Colon (tissue), 2 donors: ENCODE data around the gene NSUN3.

Experiments used
- FAIRE-seq: peaks from 2 replicates; lab custom pipeline; 2012; peaks lifted over from hg19 to GRCh38; lab: Jason Lieb, UNC
- donor health status: control.
- donor health status: control.

NSUN3 gene

DNA sequence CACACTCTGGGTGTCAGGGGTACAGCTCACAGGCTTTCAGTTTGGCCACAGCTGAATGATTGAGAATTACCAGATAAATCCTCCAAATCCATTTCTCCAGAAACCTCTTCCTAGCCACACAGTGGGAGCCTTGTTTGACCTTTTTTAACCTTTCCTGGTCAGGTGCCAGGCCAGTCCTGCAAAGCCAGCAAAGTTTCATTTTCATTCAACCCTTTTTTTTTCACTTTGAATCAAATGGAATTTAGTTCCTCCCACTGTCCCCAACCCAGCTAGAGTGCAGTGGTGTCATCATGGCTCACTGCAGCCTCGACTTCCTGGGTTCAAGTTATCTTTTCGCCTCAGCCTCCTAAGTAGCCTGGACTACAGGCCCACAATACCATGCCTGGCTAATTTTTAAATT is 67.8 kb downstream of the NSUN3 start:
- no peak for FAIRE-seq

DNA sequence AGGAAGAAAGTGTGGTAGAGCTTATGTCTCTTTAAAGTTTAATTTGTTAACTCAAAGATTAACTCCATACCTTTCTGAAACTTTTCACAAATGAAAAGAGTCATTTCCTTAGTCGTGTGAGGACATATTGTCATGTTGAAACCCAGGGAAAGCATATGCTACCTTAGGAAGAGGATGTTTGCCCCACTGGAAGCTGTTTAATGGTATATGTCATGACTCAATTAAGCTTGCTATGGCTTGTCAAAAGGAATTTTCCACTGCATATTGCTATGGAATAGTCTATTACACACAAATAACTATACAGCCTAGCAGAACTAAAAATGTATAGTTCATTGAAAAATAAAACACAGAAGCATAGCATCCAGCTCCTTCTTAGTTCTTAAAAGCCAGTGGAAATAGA is 69.9 kb downstream of the NSUN3 start:
- no peak for FAIRE-seq

DNA sequence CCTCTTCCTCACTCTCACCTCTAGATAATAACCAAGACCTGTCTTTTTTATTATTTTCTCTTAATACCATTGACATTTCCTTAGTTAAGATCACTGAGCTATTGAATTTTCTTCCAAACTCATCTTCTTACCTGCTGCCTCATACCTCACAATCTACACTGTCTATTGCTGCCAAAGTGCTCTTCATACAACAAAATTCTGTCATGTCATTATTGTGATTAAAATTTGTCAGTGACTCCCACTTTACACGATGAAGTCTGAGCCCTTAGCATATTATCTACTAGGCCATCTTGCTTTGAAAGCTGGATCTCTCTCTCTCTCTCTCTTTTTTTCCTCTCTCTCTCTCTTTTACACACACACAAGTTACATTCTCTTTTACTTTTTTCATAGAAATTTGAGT is 73.3 kb downstream of the NSUN3 start:
- FAIRE-seq, result no peak

DNA sequence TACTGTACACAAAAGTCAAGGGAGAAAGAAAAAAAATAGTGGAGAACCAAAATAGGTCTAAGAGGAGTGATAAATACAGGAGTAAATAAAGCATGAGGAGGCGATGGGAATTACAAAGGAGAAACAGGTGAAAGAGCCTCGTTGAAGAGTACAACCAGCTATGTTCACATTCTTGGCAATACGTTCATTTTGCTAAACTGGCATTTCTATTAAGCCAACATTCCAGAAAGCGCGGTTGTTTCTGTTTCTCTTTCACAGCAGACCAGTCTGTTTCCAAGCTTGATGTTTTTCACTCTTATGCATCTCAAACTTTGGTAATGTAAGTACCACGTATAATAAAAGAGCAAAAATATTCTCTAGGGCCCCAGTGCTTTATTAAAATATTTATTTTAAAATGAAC is 74.5 kb downstream of the NSUN3 start:
- no peak for FAIRE-seq

DNA sequence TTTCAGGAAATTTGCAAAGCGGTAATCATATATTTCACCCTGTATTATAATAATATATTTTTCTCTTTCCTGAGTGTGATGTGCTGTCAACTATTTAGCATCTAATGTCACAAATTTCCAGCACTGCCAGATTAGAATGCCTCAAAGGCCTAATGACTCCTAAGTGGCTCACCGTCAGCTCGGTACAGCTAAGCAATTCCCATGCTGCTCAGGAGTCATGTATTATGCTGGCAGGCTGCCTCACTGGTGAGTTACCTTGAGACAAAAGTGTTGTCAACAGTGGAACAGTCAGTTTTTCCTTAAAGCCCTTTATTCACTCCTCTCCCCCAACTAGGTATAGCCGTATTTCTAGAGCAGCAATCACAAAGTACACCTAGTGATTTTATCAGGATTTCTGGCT is 83.6 kb downstream of the NSUN3 start:
- no peak for FAIRE-seq

DNA sequence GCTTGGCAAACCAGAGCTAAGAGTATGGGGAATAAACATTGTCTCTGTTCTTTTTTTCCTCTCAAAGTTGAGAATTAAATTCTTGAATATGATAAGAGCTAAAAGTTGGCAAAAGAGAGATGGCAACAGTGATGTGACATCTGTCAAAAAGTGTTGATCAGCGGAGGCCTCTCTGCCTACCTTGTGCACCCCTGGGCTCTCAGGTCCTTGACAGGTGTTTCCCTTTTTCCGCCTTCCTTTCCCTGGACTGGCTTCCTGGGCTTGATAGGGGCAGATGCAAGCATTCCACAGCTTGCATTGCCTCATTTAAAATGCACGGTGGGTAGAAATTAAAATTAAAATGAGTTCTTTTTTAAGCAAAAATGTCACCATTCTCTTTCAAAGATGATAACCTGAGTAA is 84.2 kb downstream of the NSUN3 start:
- no peak for FAIRE-seq

DNA sequence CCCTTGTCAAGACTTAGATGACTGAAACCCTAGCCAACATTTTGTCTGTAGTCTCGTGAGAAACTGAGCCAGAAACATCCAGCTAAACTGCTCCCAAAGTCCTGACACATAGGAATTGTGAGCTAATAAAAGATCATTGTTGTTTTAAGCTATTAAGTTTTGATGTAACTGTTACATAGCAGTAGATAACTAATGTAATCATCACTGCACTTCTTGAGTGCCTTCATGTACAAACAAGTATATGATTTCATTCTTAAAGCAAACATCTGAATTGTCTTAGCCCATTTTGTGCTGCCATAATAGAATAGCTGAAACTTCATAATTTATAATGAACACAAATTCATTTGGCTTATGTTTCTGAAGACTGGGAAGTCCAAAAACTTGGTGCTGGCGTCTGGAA is 87.3 kb downstream of the NSUN3 start:
- no peak for FAIRE-seq

DNA sequence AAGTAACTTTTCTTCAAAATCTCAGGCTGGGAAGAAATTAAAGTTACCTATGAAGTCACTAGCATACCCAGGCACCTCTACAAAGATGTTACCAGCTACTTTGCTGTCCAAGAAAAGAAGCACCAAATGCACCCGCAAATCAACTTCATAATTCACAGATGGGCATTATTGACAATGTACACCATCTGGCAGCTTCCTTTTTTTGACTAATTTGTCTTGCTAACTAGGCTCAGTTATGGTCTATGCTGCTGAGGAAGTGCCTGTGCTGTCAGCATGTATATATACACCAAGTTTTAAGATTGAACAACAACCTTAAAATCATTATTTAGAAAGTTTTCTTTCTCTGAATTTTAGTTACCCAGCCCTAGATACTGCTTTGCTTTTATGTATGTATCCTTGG is 93.8 kb downstream of the NSUN3 start:
- no peak for FAIRE-seq

DNA sequence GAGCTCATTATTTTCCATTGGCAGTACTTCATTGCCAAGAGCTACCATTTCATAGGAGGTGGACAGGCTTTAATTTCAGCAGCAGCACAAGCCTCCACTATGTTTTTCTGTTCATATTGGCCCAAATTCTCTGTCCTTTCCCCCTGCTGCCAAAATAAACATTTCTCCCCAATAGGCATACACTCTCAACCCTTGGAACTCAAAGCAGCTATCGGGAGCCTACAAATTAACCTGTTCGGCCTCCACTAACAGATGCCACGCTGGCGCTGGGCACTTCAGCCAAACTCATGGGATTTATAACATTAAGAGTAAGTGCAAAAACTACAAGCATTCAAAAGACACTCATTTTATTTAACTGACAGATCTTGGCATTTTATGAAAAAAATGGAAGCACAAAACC is 95.7 kb downstream of the NSUN3 start:
- FAIRE-seq, result no peak

DNA sequence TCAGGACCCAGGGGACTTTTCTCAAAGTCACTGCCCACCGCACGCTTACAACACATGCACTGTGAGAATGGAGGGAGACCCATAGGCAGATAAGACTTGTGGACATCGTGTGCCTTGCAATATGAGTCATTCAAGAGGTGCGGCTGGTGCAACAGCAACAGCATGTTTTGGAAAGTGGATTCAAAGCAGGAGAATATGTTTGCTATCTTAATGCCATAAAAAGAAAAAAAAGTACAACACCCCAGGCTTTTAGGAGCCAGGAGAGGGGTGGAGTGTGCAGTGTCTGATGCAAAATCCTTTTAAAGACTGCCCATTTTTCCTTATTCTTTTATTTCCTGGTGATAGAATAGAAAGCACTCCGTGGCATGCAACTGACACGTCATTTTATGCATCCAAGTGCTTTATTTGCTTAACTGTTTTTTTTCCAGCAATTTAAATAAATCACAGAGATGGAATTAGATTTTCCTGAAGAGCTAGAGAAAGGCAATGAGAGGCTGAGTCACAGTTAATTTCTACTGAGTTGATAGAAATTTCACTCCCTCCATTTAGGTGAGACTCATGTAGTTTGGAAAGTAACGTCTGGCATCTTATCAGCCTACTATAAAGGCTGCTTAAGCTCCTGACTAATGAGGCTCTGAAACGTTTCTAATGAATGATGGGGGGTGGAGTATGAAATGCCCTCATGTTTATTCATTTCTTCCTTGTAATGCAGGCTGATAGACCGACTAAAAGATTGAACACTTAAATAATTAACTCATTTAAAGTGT is 96.4 kb downstream of the NSUN3 start:
- FAIRE-seq, result no peak

DNA sequence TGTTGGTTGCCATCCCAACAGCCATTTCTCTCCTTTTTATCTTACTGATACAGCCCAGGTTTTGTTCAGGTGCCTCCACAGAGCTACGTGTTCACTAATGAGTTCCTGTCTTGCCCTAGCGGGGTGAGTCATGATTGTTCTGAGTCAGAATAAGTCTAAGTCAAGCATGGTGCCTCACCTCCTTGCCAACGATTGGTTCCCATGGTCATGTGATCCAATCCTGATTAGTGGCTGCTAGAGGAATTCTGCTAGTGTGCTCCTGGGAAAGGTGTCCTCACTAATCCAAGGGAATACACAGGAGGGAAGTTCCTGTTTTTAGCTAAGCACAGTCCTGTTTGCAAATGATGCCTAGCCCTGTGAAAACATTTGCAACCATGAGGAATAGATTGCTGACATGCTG is 99.8 kb downstream of the NSUN3 start:
- FAIRE-seq, result no peak

DNA sequence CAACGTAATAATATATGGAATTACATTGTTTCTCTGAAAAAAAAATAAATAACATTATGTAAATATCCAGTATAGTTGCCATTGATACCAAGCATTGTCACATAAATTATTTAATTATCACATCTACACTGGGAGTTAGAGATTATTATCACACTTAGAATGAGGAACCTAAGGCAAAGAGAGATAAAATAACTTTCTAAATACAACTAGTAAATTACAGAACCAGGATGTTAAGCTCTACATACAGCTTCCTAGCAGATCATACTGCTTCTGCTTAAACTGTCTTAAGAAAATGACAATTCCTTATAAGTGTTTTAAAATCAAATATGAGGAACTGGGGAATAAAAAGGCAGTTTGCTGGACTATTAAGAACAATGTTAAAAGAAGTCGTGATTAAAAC is 104.5 kb downstream of the NSUN3 start:
- FAIRE-seq, result no peak

DNA sequence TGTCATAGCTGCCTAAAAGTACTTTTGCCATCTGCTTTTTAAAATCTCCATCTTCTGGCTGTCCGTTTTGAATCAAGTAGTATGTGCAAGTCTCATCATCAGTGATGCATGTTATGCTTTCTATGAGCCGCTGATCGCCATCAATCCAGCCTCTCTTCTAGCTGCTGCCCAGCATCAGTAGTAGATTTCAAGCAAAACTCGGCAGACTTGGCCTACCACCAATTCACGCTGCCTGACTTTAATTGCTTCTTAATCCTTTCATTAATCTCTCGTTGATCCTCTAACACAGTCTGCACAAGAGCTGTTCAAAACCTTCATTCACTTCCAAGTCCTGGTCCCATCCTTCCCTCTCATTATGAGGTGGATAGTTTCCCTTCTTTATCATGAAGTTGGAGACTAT is 104.9 kb downstream of the NSUN3 start:
- FAIRE-seq, result no peak

DNA sequence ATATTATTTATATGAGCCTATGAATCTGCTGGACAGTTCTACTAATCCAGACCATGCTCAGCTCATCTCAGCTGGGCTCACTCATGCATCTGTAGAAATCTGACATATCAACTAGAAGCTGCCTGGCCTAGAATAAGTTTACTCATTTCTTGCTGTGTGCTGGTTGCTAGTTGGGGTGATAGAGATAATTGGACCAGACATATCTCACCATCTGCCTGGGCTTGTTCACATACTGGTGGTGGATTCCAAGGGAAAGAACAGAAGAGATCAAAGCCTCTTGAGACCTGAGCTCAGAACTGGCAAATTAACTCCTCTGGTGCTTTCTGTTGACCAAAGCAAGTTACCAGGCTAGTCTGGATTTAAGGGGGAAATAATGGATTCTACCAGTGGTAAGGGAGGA is 109.1 kb downstream of the NSUN3 start:
- no peak for FAIRE-seq

DNA sequence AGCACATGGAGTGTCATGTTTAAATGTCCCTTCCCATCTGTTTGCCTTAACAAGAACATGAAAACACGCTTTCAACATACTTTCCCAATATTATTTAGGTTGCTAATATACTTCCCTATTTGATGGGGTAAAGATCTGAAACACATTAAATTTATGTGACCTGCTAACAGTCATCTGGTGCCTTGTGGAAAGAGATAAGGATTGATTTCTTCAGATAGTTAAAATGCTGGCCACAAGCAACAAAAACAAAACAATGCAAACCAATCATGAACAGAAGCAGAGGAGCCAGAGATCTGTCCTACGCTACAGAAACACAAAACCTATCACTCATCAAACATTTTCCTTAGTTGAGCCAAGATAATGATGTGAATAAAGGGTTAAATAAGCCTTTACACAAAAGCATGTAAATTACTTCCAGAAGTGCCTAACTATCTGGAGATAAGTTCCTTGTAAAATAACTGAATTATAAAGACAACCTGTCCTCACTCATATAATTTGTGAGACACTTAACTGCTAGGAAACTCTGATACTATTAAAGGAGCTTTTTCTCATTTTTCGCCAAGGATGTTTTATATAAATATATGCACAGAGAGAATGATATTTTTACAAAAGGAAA is 109.9 kb downstream of the NSUN3 start:
- no peak for FAIRE-seq

DNA sequence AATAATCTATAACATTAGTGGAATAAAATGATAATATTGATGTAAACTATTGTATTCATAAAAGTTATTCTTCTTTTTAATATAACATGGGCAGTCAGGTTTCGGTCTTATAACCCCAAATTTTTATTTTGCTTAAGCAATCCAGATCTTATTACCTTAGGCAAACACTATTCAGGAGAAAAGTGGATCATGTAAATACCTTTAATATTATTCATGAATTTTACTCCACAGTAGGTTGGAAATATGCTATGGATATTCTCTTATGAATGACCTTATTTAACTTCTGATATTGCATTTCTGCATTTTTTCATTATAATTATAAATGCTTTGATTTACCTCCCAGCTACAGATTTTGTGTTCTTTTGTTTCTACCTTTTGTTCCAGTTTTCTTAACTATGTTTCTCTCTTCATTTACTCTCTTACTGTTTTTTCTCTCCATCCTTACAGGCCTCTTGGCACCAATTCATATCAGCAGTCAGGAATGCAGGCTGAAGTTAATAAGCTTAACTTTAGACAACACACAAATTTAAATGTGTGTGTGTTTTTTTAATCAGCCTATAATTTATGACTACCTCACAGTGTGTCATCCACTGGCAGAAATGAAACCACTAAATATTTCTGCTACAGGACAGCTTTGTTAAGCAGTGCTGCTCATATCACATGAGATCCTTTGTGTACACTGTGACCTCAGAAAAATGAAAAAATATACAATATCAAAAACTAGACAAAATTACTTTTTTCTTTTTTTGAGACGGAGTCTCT is 111.0 kb downstream of the NSUN3 start:
- FAIRE-seq, result no peak

DNA sequence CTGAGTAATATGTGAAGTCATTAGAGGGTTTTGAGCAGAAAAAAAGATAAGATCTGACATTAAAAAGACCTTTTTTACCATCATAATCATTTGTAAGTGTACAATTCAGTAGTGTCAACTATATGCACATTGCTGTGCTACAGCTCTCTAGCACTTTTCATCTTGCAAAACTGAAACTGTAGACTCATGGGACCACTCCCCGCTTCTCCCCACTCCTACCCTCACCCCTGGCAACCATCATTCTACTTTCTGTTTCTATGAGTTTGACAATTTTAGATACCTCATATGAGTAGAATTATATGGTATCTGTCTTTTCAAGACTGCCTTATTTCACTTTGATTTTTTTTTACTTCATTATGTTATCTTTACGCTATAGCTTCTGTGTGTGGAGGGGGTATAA is 112.8 kb downstream of the NSUN3 start:
- FAIRE-seq, result no peak

DNA sequence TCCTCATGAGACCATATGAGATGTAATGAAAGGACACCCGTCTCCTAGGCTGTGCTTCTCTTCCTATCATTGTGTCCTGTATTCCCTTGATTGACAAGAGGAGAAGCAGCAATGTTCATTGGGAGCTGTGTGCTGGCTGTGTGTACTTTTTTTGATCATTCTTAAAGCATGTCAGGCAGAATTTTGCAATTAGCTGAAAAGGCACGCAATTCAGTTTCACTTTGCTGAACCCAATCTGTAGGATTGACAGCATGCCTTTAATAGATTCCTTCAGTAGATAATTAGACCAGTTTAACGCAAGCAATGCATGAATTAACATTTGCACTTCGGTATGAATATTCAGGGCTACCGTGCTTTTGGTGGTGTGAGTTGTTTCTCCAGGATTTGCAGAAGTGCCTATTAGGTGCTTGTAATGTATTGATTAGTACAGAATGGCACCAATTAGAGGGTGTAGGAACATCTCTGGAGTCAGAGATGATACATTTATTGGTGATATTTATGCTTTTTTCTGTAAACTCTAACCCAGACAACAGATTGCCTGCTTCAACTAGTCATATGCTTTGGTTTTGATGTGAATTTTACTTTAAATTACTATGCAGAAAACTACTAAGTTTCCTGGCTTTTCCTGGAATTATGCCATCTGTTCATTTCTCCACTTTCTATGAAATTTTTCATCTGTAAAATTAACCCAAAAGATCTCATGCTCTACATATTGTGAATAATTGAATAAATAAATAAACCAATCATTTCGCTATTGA is 114.3 kb downstream of the NSUN3 start:
- FAIRE-seq, result no peak
